DND-41 (cell line): ENCODE measurements around the gene NEK2.

Experiments used
- EZH2 ChIP-seq: IDR thresholded peaks from 3 replicates; pipeline ENCODE4 v1.6.1; 2012; ENCODE audit warnings: borderline replicate concordance, low read depth, mild to moderate bottlenecking, moderate library complexity, low read length, inconsistent platforms; ENCODE audit not compliant: severe bottlenecking
- TF ChIP-seq, protein P1 (sequence below): IDR thresholded peaks from 2 replicates; pipeline ENCODE4 v1.5.1; 2012; ENCODE audit warnings: borderline replicate concordance, low read length, moderate library complexity, mild to moderate bottlenecking; ENCODE audit not compliant: poor library complexity, severe bottlenecking; ENCODE audit errors: extremely low read depth

DNA sequence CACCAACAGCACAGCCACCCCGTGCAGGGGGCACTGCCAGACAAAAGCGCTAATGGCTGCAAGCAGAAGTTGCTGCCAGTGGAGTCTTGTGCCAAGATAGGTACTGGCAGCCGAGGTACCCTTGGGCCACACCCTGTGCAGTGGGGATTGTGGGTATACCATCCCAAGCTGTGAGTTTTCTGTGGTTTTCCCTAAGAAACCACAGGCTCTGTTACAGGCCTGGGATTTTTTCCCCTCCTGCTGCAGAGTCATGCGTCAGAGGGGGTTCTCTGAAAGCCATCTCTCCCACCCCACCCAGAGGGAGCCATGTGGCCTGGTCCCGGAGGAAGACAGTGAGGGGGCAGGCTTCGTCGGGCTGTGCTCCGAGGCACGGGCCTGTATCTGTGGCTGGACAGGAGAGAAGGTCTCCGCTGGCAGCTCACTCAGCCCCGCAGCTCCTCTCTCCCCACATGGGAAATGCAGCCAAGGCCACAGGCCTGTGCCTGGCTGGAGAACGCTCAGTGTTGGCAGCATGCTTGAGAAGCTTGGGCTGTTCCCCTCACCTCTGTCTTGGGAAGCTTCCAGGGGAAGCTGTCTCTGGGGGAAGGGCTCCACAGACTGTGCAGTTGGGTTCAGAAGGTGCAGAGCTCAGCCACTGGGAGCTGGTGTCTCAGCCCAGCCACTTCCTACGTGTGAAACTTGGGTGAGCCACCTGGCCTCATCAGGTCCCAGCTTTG lies 42.5 kb downstream of the NEK2 start:
- TF ChIP-seq, protein P1, sequence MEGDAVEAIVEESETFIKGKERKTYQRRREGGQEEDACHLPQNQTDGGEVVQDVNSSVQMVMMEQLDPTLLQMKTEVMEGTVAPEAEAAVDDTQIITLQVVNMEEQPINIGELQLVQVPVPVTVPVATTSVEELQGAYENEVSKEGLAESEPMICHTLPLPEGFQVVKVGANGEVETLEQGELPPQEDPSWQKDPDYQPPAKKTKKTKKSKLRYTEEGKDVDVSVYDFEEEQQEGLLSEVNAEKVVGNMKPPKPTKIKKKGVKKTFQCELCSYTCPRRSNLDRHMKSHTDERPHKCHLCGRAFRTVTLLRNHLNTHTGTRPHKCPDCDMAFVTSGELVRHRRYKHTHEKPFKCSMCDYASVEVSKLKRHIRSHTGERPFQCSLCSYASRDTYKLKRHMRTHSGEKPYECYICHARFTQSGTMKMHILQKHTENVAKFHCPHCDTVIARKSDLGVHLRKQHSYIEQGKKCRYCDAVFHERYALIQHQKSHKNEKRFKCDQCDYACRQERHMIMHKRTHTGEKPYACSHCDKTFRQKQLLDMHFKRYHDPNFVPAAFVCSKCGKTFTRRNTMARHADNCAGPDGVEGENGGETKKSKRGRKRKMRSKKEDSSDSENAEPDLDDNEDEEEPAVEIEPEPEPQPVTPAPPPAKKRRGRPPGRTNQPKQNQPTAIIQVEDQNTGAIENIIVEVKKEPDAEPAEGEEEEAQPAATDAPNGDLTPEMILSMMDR: no peak
- TF ChIP-seq EZH2: no peak
